Measurements from ENCODE around the gene ACACB.
"Not testable (repeated sequence)": the region's sequence is repeated elsewhere in the genome, so short reads cannot be mapped to it uniquely, and the experiment has no call there.

Gene ACACB

DNA sequence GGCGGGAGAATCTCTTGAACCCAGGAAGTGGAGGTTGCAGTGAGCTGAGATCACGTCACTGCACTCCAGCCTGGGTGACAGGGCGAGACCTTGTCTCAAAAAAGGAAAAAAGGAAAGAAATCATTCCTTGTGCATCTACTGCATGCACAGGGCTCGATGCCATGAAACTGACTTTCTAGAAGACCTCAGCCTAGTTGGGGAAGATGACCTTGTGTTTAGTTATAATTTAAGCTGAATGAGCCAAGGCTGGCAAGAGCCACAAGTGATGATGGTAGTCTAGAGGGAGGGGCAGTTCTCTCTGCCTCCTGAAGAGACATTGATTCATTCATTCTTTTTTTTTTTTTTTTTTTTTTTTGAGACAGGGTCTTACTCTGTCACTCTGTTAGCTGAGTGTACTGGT, 24.2 kb downstream of the ACACB start:
- DNase-seq (ENCODE audit: low read depth): no peak

DNA sequence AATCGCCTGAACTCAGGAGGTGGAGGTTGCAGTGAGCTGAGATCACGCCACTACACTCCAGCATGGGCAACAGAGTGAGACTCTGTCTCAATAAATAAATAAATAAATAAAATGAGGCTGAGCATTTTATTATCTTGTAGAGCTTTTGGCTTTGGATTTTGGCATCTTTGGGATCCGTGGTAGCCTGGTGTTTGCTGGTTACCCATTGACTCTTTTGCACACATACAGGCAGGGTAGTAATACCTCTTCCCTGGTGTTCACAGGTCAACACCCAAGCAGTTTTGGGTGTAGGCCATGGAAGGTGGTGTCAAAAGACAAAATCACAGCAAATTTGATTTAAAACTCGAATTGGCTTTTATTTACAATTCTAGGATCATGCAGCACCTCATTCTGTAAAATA, 27.8 kb downstream of the ACACB start:
- no peak for DNase-seq (ENCODE audit: low read depth)

DNA sequence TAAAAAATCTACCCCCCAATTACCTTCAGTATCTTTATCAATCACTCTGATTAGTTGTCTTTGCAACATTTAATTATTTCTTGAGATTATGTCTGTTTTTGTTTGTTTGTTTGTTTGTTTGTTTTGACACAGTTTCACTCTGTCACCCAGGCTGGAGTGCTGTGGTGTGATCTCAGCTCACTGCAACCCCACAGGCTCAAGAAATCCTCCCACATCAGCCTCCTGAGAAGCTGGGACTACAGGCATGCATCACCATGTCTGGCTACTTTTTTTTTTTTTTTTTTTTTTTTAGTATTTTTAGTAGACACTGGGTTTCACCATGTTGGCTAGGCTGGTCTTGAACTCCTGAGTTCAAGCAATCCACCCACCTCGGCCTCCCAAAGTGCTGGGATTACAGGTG, 30.7 kb downstream of the ACACB start:
- DNase-seq (ENCODE audit: low read depth): not testable (repeated sequence)

DNA sequence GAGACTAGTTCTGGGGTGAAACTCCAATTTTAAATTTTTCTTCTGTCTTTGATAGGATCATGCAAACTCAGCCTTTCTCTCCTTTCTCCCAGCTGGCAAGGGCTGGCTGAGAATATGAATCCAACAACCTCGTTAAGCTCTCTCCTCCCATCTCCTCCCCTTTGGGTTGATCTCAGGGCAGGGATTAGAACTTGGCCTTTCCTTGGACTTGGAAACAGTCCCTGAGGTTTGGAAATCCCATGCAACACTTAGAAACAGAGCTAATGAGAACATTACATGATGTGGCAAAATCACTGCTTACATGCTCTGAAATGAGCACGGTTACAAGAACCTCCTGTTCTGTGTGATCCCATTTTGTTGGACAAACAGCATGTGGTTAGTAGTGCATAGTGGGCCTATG, 31.6 kb downstream of the ACACB start:
- no peak for DNase-seq (ENCODE audit: low read depth)

DNA sequence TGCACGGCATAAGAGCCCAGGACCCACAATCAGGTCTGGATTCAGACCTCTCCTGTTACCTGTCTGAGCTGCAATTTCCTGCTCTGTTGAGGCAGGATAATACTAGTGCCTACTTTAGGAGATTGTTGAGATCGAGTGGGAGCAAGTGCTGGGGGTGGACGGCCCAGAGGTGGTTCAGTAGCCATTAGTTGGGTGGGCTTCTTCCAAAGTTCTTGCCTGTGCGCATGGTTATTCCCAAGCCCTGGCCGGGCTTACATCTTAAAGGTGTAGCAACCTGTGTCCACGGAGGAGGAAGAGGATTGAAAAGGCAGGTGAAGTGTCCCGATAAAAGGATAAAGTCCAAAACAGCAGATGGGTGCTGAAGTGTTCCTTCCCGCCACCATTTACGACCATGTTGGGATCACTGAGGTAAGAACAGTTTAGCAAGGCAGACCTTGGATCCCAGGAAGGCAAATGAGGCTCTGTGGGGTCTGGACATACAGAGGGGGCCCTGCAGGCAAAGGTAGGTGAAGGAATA, 33.8 kb downstream of the ACACB start:
- no peak for DNase-seq (ENCODE audit: low read depth)

DNA sequence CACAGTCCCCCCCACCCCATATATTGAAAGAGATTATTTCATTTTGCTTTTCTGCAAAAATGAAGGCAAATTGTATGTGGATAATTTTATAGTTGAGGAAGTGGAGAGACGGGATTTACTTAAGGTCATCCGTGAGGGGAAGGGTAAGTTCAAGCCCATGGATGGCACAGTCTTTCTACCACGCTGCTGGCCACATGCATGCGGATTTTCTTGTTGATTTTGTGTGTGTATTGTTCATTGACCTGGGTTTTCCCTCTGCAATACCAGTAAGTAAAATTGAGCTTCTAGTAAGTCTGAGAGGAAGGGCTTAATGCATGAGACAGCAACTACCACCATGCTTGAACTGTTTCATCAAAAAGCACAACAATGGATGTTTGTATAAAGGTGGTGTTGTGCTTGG, 35.1 kb downstream of the ACACB start:
- no peak for DNase-seq (ENCODE audit: low read depth)

DNA sequence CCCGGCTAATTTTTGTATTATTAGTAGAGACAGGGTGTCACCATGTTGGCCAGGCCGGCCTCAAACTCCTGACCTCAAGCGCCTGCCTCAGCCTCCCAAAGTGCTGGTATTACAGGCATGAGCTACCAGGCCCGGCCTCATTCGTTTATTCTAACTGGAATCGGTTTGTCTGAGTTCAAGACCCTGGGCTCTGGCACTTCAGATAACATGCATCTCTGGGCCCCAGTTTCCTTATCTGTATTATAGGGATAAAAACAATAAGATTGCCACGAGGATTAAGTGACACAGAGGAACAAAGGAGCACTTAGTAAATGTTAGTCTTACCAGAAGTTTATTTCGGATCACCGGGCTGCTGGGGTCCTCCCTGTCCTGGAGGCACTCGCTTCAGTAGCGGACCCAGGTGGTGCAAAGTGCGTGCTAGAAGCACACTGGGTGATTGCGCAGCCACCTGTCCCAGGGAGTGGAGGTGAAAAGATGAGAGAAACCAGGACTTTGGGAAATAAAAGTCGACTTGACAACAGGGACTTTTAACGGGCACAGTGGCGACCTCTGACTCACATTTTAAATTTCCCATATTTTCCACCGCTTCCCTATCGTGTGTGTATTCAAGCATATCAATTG, 37.5 kb downstream of the ACACB start:
- no peak for DNase-seq (ENCODE audit: low read depth)

DNA sequence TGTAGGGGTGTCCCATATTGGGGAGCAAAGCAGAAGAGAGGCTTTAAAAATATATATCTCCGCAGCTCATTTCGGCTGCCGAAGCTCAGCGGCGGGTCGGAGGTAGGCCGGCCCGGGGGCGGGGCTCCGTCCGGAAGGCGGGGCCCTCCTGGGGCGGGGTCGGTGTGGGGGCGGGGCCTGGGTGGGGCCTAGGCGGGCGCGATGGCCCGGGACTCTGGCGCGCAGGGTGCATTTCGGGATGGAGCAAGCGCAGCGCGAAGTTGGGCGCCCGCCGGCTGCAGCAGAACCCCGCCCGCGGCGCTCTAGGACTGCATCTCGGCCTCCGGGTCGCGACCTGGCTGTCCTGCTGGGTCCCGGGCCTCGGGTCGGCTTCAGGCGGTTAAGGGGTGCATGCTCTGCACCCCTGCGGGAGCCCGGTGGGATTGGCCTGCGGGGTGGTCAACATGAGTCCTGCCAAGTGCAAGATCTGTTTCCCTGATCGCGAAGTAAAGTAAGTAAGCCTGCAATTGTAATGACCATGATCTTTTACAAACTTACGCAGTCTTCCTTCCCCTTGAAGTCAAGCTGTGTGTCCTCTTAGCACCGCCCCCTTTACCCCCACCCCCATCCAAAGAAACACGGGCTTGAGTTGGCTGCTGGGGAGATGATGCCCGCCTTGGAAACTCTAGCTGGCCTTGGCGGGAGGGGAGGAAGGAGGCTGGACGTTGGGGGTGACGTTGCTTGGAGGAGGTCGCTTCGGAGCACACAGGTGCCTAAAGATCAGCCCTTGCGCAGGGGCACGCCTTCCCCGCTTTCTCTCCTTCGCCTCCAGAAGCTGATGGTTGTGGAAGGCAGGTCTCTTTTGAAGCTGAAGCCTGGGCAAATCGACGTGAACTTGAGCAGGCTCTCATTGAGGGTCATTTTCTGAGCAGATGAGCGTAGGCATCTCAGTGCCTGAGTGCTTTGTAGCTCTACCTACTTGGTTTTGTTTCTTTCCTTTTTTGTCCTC, 38.4 kb downstream of the ACACB start:
- no peak for DNase-seq (ENCODE audit: low read depth)

DNA sequence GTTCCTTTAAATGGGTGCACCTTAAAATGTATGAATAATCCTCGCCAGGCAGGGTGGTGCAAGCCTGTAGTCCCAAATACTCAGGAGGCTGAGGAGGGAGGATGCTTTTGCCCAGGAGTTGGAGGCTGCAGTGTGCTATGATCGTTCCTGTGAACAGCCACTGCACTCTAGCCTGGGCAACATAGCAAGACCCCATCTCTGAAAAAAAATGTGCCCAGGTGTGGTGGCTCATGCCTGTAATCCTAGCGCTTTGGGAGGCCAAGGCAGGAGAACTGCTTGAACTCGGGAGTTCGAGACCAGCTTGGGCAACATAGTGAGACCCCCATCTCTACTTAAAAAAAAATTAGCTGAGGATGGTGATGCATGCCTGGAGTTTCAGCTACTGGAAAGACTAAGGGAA, 39.6 kb downstream of the ACACB start:
- no peak for DNase-seq (ENCODE audit: low read depth)

DNA sequence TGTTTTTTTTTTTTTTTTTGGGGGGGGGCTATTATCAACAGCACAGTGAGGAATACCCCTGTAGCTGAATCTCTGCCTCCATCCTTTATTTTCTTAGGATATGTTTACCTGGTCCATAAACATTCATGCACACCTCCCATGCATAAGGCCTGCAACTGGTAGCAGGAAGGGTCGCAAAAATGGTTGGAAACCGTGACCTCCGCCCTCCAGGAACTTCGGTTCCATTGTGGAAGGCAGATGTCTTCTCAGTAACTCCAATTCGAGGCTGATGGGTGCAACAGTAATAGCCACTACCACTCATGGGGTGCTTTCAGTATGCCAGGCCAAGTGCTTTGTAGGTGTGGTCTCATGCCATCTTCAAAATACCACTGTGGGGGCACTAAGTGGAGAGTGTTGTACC, 40.2 kb downstream of the ACACB start:
- no peak for DNase-seq (ENCODE audit: low read depth)

DNA sequence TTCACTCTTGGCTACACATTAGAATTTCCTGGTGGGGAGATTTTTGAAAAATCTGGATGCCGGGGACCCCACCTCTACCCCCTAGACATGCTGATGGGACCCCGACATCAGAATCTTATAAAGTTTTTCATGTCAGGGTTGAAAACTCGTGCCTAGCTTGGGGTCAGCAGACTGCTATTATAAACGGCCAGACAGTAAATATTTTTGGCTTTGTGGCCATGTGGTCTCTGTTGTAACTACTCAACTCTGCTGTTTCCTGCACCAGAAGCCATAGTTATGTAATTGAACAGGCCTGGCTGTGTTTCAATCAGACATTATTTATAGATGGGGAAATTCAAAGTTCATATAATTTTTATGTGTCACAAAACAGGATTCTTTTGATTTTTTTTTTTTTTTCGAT, 41.6 kb downstream of the ACACB start:
- DNase-seq (ENCODE audit: low read depth): no peak

DNA sequence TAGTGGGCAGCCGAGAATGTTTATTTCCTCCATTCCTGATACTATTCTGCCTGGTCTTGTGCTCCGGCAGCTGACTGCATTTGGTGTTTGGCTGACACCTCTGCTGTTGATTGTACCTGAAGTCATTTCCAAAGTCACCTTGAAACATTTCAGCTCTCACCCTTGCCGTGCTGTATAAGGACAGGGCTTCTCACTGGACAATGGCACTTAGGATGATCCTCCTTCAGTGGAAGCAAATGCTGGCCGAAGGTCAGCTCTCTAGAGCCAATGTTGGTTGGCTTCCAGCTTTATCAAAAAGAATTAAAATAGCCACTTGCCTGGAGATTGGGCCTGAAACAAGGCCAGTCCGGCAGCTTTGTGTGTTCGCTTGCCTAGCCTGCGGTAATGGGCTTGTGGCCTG, 44.0 kb downstream of the ACACB start:
- DNase-seq (ENCODE audit: low read depth): no peak

DNA sequence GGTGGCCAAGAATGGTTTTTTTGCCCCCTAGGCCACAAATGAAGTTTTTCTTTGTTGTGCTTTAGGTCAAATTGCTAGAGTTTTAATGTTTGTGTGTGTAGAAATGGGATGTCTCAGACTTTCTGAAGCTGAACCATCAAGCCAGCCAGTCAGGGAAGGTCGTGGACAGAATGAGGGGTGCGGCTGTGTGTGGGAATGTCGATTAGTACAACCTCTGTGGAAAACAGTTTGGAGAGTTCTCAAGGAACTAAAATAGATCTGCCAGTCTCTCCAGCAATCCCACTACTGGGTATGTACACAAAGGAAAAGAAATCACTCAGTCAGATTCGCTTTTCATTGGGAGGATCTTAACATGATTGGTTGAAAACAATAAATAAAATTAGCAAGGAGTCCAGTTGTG, 44.5 kb downstream of the ACACB start:
- no peak for DNase-seq (ENCODE audit: low read depth)

DNA sequence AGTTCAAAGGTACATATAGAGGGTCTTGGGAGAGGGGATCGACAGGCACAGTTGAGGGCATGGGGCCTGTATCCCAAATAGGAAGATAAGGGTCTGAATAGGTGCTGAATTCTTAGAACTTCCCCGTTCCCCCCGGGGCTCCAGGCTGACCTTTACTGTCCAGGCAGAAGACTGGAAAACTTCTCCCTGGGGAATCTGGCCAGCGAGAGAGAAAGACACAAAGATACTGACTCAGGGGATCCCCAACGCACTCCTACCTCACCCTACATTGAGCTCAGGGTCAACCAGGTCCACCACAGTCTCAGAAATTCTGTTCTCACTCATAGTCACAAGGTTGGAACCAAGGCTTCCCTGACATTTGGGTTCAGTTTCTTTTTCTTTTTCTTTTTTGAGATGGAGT, 46.2 kb downstream of the ACACB start:
- no peak for DNase-seq (ENCODE audit: low read depth)

DNA sequence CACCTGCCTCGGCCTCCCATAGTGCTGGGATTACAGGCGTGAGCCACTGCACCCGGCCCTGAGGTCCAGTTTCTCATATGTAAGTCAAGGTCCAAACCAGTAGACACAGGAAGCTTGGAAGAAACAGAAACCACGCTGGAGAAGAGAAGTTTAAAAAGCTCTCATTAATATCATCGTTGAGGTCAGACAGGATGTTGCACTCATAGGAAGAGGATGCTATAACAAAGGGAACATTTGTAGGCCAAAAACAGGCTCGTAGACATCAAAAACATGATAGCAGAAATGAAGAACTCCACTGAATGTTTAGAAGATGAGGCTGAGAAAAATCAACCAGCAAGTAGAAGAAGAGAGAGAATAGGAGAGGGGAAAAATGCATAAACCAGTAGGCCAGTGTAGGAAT, 46.8 kb downstream of the ACACB start:
- DNase-seq (ENCODE audit: low read depth): no peak

DNA sequence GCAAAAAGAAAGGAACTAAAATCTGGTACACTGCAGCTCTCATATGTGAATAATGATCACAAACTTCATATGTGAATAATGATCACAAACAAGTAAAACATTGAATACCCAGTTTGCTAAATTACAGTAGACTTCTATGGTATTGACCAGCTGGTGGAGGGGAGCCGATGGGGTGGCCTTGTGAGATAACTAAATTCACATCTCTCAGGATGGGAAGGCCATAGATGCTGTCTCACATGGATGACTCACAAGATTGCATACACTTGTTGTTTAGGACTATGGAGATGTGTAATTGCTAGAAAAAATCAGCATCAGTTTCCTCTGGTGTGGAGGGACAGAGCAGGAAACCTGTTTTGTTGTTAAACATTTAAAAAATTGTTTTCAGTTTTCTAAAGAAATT, 49.2 kb downstream of the ACACB start:
- no peak for DNase-seq (ENCODE audit: low read depth)

DNA sequence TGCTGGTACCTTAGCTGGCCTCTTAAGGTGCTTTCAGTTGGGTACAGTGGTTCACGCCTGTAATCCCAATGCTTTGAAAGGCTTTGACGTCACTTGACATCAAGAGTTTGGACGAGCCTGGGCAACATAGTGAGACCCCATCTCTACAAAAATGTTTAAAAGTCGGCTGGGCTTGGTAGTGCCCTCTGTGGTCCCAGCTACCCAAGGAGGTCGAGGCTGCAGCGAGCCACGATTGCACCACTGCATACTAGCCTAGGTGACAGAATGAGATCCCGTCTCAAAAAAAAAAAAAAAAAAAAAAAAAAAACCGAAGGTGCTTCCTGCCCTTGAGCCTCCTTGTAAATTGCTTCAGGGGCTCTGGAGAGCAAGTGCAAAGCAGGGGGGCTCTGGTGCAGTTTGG, 50.0 kb downstream of the ACACB start:
- DNase-seq (ENCODE audit: low read depth): no peak

DNA sequence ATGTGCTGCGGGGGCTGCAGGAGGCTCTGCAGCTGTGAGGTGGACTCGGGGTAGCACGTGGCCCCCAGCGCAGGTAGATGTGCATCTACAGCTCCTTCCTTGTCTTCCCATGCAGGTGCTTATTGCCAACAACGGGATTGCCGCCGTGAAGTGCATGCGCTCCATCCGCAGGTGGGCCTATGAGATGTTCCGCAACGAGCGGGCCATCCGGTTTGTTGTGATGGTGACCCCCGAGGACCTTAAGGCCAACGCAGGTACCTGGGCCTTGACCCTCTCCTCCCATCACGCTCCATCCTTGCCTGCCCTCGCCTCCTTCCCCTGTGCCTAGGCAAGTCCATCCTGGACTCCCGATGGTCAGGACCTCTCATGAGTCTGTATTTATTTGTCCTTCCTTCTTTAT, 51.4 kb downstream of the ACACB start:
- no peak for DNase-seq (ENCODE audit: low read depth)

DNA sequence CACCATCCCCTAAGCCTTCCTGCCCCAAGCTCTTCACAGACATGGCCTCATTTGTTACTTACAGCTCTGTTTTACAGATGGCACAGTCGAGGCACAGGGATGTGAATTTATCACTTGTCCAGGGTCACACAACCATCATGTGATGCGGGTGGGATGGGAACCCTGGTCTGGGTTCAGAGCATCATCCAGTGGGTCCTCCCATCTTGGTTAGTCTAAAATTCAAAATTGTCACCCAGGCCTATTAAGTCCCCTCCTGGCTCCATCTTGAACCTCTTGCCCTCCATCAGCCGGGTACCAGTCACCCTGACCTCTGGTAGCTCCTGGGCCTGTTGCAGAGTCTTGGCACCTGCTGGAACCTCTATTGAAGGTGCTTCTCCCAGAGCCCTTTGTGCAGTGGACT, 52.9 kb downstream of the ACACB start:
- no peak for DNase-seq (ENCODE audit: low read depth)

DNA sequence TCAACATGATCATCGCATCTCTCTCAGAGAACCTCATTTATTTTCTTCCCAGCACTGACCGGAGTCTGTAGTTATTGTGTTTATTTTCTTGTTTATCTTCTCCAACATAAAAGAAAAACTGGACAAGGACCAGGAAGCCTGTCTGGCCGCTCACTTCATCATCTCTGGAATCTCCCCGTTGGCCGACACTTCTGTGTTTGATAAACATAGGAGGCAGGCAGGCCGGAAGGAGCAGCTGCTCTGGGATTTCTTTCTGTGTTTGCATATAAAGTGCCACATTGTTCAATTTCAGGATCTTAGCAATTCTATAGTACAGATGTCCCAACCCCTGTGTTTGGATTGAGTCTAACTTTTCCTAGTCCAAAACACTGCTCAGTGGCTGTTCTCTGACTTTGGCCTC, 53.3 kb downstream of the ACACB start:
- DNase-seq (ENCODE audit: low read depth): no peak

DNA sequence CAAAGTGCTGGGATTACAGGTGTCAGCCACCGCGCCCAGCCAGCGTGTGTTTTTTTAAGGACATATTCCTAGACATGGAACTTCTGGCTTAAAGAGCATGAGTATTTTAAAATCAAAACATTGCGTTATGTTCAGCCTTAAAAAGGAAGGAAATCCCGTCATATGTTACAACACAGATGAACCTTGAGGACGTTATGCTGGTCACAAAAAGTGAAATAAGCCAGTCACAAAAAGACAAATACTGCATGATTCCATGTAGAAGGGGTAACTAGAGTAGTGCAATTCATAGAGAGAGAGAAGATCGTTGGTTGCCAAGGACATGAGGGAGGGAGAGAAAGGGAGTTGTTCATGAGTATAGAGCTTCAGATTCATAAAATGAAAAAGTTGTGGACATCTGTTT, 53.9 kb downstream of the ACACB start:
- no peak for DNase-seq (ENCODE audit: low read depth)

DNA sequence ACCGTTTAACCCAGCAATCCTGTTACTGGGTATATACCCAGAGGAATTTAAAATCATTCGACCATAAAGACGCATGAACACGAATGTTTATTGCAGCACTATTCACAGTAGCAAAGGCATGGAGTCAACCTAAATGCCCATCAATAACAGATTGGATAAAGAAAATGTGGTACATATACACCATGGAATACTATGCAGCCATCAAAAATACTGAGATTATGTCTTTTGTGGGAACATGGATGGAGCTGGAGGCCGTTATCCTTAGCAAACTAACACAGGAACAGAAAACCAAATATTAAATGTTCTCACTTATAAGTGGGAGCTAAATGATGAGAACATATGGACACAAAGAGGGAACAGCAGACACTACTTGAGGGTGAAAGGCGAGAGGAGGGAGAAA, 56.4 kb downstream of the ACACB start:
- not testable (repeated sequence) for DNase-seq (ENCODE audit: low read depth)

DNA sequence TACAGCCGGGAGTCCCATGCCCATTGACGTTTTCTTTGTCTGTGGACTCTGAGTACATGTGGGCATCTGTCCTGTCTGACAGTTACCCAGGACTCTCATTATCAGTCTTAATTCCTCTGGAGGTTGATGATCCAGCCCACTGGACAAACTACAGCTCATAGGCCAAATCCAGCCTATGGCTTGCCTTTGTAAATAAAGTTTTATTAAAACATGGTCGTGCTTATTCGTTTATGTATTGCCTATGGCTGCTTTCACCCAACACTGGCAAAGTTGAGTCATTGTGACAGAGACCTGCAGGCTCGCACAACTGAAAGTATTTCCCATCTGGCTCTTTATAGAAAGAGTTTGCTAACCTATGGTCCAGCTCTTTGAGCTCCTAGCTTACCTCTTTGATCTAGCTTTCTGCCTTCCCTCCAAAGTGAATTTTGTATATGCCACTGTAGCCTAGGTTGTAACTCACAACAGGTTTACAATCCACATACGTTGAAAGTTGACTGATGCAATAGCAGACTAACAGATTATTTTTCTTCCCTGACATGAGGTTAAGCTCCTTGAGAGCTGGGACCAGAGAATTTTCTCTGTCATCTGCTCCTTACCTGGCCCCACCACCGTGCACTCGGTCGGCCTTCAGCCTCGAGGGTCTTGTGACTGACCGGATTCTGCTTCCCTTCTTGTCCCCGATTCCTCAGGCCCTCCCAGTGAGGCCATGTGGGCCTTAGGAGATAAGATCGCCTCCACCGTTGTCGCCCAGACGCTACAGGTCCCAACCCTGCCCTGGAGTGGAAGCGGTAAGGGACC, 57.3 kb downstream of the ACACB start:
- DNase-seq (ENCODE audit: low read depth): no peak
